HepG2 (cell line): ENCODE data around the gene SCYGR8. TPM values are rescaled to one million over a fixed set of nuclear protein-coding genes. Genes with fewer than 3 reads are reported as not detected.

Experiments
- AGO1 ChIP-seq: fragments of 200-400 bp; formaldehyde crosslinking; IDR thresholded peaks from 2 replicates; pipeline ENCODE4 v1.6.1; 2017; ENCODE audit warnings: mild to moderate bottlenecking, low read depth, low read length, moderate library complexity; ENCODE audit not compliant: poor library complexity, severe bottlenecking
- ATM ChIP-seq: fragments of 450-650 bp; IDR thresholded peaks from 2 replicates; pipeline ENCODE4 v1.7.1; 2017; ENCODE audit warnings: mild to moderate bottlenecking, borderline replicate concordance
- EED ChIP-seq: sonication (generic); formaldehyde crosslinking; IDR thresholded peaks from 2 replicates; pipeline ENCODE4 v1.5.0; 2020; ENCODE audit warnings: mild to moderate bottlenecking, missing genetic modification reagents
- FOXP1 ChIP-seq, 2 experiments: fragments of 450-650 bp in 1 of 2; IDR thresholded peaks; 2 replicates each; pipeline ENCODE4 v1.6.1; 2017 to 2018; ENCODE audit warnings: antibody characterized with exemption in 1 of 2
- KDM5A ChIP-seq: fragments of 200-600 bp; sonication (generic); IDR thresholded peaks from 2 replicates; pipeline ENCODE4 v1.7.0; 2018; ENCODE audit warnings: antibody characterized with exemption, mild to moderate bottlenecking, low read length, borderline replicate concordance
- KDM5B ChIP-seq: sonication (generic); formaldehyde crosslinking; IDR thresholded peaks from 2 replicates; pipeline ENCODE4 v1.4.0; 2020; ENCODE audit warnings: missing genetic modification reagents, mild to moderate bottlenecking, borderline replicate concordance
- KLF15 ChIP-seq: sonication (generic); formaldehyde crosslinking; IDR thresholded peaks from 2 replicates; pipeline ENCODE4 v1.8.1; 2023; ENCODE audit warnings: borderline replicate concordance, mild to moderate bottlenecking, inconsistent platforms, missing genetic modification reagents, mixed read lengths
- KLF16 ChIP-seq, 2 experiments: sonication (generic) in 1 of 2; formaldehyde crosslinking in 1 of 2; IDR thresholded peaks; 2 replicates each; pipeline versions ENCODE4 v1.6.1 to v1.8.0; 2016 to 2023; ENCODE audit warnings: missing genetic modification reagents in 2 of 2, missing compliant biosample characterization in 1 of 2
- MAFF ChIP-seq: IDR thresholded peaks from 2 replicates; pipeline ENCODE4 v1.6.1; 2011; ENCODE audit warnings: low read depth, low read length, improper control_type of control experiment
- MED13 ChIP-seq: sonication (generic); formaldehyde crosslinking; IDR thresholded peaks from 2 replicates; pipeline ENCODE4 v1.5.0; 2020; ENCODE audit warnings: missing genetic modification reagents
- NFATC3 ChIP-seq: sonication (generic); formaldehyde crosslinking; IDR thresholded peaks from 2 replicates; pipeline ENCODE4 v1.5.1; 2020; ENCODE audit warnings: mild to moderate bottlenecking, missing genetic modification reagents
- NR2F6 ChIP-seq, 2 experiments: IDR thresholded peaks; 2 replicates each; pipeline ENCODE4 v1.6.1; 2016; ENCODE audit warnings: antibody characterized with exemption in 1 of 2, mild to moderate bottlenecking in 1 of 2
- RAD51 ChIP-seq: fragments of 450-650 bp; IDR thresholded peaks from 2 replicates; pipeline ENCODE4 v1.6.1; 2016; ENCODE audit warnings: borderline replicate concordance
- RBFOX2 ChIP-seq: fragments of 200-400 bp; formaldehyde crosslinking; IDR thresholded peaks from 2 replicates; pipeline ENCODE4 v1.6.1; 2017; ENCODE audit warnings: low read depth, mild to moderate bottlenecking, low read length
- RORA ChIP-seq: sonication (generic); formaldehyde crosslinking; IDR thresholded peaks from 2 replicates; pipeline ENCODE4 v1.5.0; 2020; ENCODE audit warnings: mild to moderate bottlenecking, missing genetic modification reagents, moderate library complexity
- RXRB ChIP-seq: IDR thresholded peaks from 2 replicates; pipeline ENCODE4 v1.6.1; 2016; ENCODE audit warnings: borderline replicate concordance, missing genetic modification reagents, missing compliant biosample characterization
- SIN3A ChIP-seq: IDR thresholded peaks from 2 replicates; pipeline ENCODE4 v1.6.1; 2011; ENCODE audit warnings: low read depth, mild to moderate bottlenecking, control low read depth, low read length, borderline replicate concordance
- SNAPC4 ChIP-seq: sonication (generic); formaldehyde crosslinking; IDR thresholded peaks from 2 replicates; pipeline ENCODE4 v1.4.0; 2020; ENCODE audit warnings: mild to moderate bottlenecking, missing genetic modification reagents
- ZBTB7B ChIP-seq: sonication (generic); formaldehyde crosslinking; IDR thresholded peaks from 2 replicates; pipeline ENCODE4 v1.4.0; 2020; ENCODE audit warnings: missing genetic modification reagents
- ZNF24 ChIP-seq: fragments of 450-650 bp; IDR thresholded peaks from 2 replicates; pipeline ENCODE4 v1.6.1; 2017; ENCODE audit warnings: antibody characterized with exemption, mild to moderate bottlenecking
- ZNF333 ChIP-seq: sonication (generic); formaldehyde crosslinking; IDR thresholded peaks from 2 replicates; pipeline ENCODE4 v1.4.0; 2020; ENCODE audit warnings: mild to moderate bottlenecking, missing genetic modification reagents, borderline replicate concordance
- ZNF747 ChIP-seq: sonication (generic); formaldehyde crosslinking; IDR thresholded peaks from 2 replicates; pipeline ENCODE4 v1.8.1; 2023; ENCODE audit warnings: missing genetic modification reagents, mild to moderate bottlenecking, borderline replicate concordance
- ZNF777 ChIP-seq: sonication (generic); formaldehyde crosslinking; IDR thresholded peaks from 2 replicates; pipeline ENCODE4 v1.4.0; 2020; ENCODE audit warnings: missing genetic modification reagents
- polyA plus RNA-seq, 8 experiments: library from polyadenylated mRNA; depleted of rRNA in 3 of 8; stranded (reverse) in 7 of 8; unstranded in 1 of 8; fragments of >200 nt; fragmentation: Illumina TruSeq in 4 of 8; extraction: Trizol in 4 of 8; gene quantifications; 2 replicates each; pipeline versions ENCODE4 v1.2.1 to v1.2.3, GENCODE V29; 2011 to 2016; ENCODE audit warnings: low read depth in 4 of 8, missing spikeins in 1 of 8, mixed read lengths in 1 of 8; ENCODE audit not compliant: insufficient read depth in 1 of 8
- total RNA-seq, 5 experiments: library from RNA; depleted of rRNA; stranded (reverse); fragments of >200 nt; fragmentation: Illumina TruSeq; extraction: Trizol; gene quantifications; 2 replicates each; pipeline ENCODE4 v1.2.3, GENCODE V29; 2016; ENCODE audit warnings: low read depth in 1 of 5

The SCYGR8 gene
- total and polyA plus RNA-seq, 2 of the 13 experiments (the other 11 are each of a cell fraction or from before 2014, with no cell fraction given), result not detected

DNA sequence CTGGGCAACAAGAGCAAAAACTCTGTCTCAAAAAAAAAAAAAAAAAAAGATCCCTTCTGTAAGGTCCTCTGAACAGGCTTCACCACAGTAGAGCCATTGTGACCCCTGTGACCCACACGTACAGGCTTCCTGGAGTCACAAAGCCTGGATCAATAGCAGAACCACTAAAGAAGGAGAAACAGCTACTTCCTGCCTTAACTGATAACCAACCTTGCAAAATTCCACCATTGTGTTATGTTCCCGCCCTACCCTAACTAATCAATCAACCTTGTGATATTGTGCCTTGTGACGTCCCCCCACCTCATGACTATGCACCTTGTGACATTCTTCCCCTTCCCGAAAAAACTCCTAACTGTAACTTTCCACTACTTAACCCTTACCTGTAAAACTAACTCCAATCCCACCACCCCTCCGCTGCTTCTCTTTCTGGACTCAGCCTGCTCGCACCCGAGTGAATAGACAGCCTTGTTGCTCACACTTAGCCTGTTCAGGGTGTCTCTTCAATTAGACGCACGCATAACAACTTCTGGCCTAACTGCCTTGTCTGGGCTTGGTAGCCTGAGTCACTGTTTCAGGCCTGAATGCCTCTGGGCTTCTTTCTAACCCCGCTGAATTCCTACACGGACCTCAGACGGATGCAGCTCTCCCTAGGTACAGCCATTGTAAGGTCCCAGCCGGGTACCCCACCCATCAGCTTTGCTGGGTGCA is 13.9 kb downstream of the SCYGR8 start (continued):
- no peak for TF ChIP-seq ZNF333 (CRISPR knock-in tag)
- TF ChIP-seq MAFF, result no peak
- TF ChIP-seq NFATC3 (CRISPR knock-in tag), result no peak
- no peak for TF ChIP-seq KDM5A
- no peak for TF ChIP-seq AGO1
- TF ChIP-seq ZNF24, result no peak
- no peak for TF ChIP-seq ZBTB7B (CRISPR knock-in tag)
- no peak for TF ChIP-seq KDM5B (CRISPR knock-in tag)
- no peak for TF ChIP-seq SIN3A
- TF ChIP-seq ZNF747 (CRISPR knock-in tag), result no peak
- peak; percentile 67 for TF ChIP-seq RXRB (CRISPR knock-in tag)
- no peak for TF ChIP-seq RBFOX2
- no peak for TF ChIP-seq ZNF777 (CRISPR knock-in tag)
- TF ChIP-seq SNAPC4 (CRISPR knock-in tag), result no peak
- 0 out of 2 replicates have a peak, but pooled peaks have one; percentile 62 for TF ChIP-seq MED13 (CRISPR knock-in tag)
- TF ChIP-seq KLF16 (CRISPR knock-in tag; IDR thresholded peaks at IDR 0.05), result peak in 1 of 2 experiments; percentile 31; a peak in 1 of 4 replicates
- TF ChIP-seq EED (CRISPR knock-in tag), result no peak
- TF ChIP-seq RORA, result no peak
- no peak for TF ChIP-seq FOXP1 (IDR thresholded peaks at IDR 0.05)
- TF ChIP-seq FOXP1 (CRISPR knock-in tag; IDR thresholded peaks at IDR 0.05), result peak; percentile 48; the same call in 1 of the 2 replicates
- TF ChIP-seq RAD51, result no peak
- TF ChIP-seq ATM, result no peak
- TF ChIP-seq NR2F6 (IDR thresholded peaks at IDR 0.05), result peak; percentile 96
- TF ChIP-seq NR2F6 (CRISPR knock-in tag; IDR thresholded peaks at IDR 0.05), result peak; percentile 98
- TF ChIP-seq KLF15 (CRISPR knock-in tag), result no peak
